Activated naive CD4-positive, alpha-beta T cell treated with anti-CD3 and anti-CD28 coated beads, Interleukin-2, amount 50 U/mL, for 72 hours (primary cell): ENCODE measurements around the gene PLA2G12A. TPM values are rescaled to one million over a fixed set of nuclear protein-coding genes. Genes with fewer than 3 reads are reported as not detected.
A peak's percentile ranks its signal among the peaks of the same experiment; 100 is the strongest.

ENCODE experiments used
- ATAC-seq, 2 donors: fragments of 150-1000 bp; cut with Tn5 transposase; 2 replicates each; pipeline ENCODE4 v1.10.0; 2021; ENCODE audit warnings: mild to moderate bottlenecking in 2 of 2, moderate library complexity in 2 of 2
- DNase-seq, 2 donors: peaks; one replicate each; pipeline ENCODE4 v3.0.0; 2021 to 2022; ENCODE audit warnings: low spot score in 2 of 2
- H3K27ac Mint-ChIP-seq, 2 donors: one replicate each; pipeline ENCODE4 v1.8.0; 2022; ENCODE audit warnings: mild to moderate bottlenecking in 2 of 2, mixed read lengths in 2 of 2
- H3K36me3 Mint-ChIP-seq, 2 donors: one replicate each; pipeline ENCODE4 v1.8.0; 2022; ENCODE audit warnings: mixed read lengths in 2 of 2
- H3K9me3 Mint-ChIP-seq, 2 donors: one replicate each; pipeline ENCODE4 v1.8.0; 2022; ENCODE audit warnings: mixed read lengths in 2 of 2
- total RNA-seq, 2 donors: library from RNA; stranded (reverse); gene quantifications; one replicate each; pipeline ENCODE4 v1.2.3, GENCODE V29; 2022

Gene PLA2G12A
- total RNA-seq, 2 donors from 2014 or later = 28.1 to 33.3 TPM

- DNase-seq (no peak), ATAC-seq (peak; percentile 81 to 94)
- Mint-ChIP-seq H3K27ac (peak overlapping the region; percentile 34 to 44), H3K36me3 (peaks cover 11 to 45% of the 10 kb centered on the region in 2 donors), H3K9me3 (peaks cover 0 to 12% of the 10 kb centered on the region in 2 donors)
These were observed 58.5 kb downstream of the PLA2G12A start for GRCh38 chr4:109671350-109671749.

- DNase-seq (no peak), ATAC-seq (no peak)
- H3K27ac Mint-ChIP-seq = peak overlapping the region; percentile 7 to 67
- H3K36me3 Mint-ChIP-seq = peaks cover 2 to 9% of the 10 kb centered on the region in 2 donors
- peaks cover 0 to 3% of the 10 kb centered on the region in 2 donors for H3K9me3 Mint-ChIP-seq
These were observed 63.9 kb downstream of the PLA2G12A start for GRCh38 chr4:109665783-109666485.

GRCh38 chr4:109662771-109663170, 67.1 kb downstream of the PLA2G12A start:
- ATAC-seq (no peak), DNase-seq (no peak)
- Mint-ChIP-seq H3K27ac (no peak overlapping the region), H3K9me3 (no peaks in the 10 kb centered on the region), H3K36me3 (no peaks in the 10 kb centered on the region)

- H3K36me3 Mint-ChIP-seq = no peaks in the 10 kb centered on the region
These were observed 67.8 kb downstream of the PLA2G12A start for GRCh38 chr4:109662116-109662515.

More at GRCh38 chr4:109662116-109662515, 67.8 kb downstream of the PLA2G12A start:
- no peaks in the 10 kb centered on the region for H3K9me3 Mint-ChIP-seq
- no peak for DNase-seq
- peak overlapping the region in 1 of 2 donors; percentile 18 for H3K27ac Mint-ChIP-seq
- no peak for ATAC-seq

Other genes with a start within 250 kb of the PLA2G12A start
- 10 to 100 TPM; 63.9 to 69.9 TPM for gene MCUB, start 169.8 kb downstream of the PLA2G12A start, total RNA-seq
- 10 to 100 TPM; 23.7 to 33.3 TPM for gene CASP6, start 26.6 kb downstream of the PLA2G12A start, total RNA-seq
- not detected for gene CFI, start 71.9 kb upstream of the PLA2G12A start, total RNA-seq
- gene GAR1, start 85.7 kb upstream of the PLA2G12A start, total RNA-seq = 10 to 100 TPM; 25.9 to 30.7 TPM
- under 1 TPM; 0.32 to 0.62 TPM for gene RRH, start 97.9 kb upstream of the PLA2G12A start, total RNA-seq
- gene LRIT3, start 118.0 kb upstream of the PLA2G12A start, total RNA-seq = under 1 TPM; 0.20 to 0.33 TPM
- not detected for gene EGF, start 182.8 kb upstream of the PLA2G12A start, total RNA-seq